NB4 (cell line): ENCODE measurements around the gene PFN1.
A peak's percentile ranks its signal among the peaks of the same experiment; 100 is the strongest.

ENCODE experiments used
- POLR2A ChIP-seq: IDR thresholded peaks from 2 replicates; pipeline ENCODE4 v1.6.1; 2011; ENCODE audit warnings: mild to moderate bottlenecking; ENCODE audit not compliant: insufficient read length; ENCODE audit errors: extremely low read depth
- TF ChIP-seq, protein P1 (sequence below): IDR thresholded peaks from one replicate; pipeline ENCODE4 v1.5.1; 2012; ENCODE audit warnings: low read depth, low read length

DNA sequence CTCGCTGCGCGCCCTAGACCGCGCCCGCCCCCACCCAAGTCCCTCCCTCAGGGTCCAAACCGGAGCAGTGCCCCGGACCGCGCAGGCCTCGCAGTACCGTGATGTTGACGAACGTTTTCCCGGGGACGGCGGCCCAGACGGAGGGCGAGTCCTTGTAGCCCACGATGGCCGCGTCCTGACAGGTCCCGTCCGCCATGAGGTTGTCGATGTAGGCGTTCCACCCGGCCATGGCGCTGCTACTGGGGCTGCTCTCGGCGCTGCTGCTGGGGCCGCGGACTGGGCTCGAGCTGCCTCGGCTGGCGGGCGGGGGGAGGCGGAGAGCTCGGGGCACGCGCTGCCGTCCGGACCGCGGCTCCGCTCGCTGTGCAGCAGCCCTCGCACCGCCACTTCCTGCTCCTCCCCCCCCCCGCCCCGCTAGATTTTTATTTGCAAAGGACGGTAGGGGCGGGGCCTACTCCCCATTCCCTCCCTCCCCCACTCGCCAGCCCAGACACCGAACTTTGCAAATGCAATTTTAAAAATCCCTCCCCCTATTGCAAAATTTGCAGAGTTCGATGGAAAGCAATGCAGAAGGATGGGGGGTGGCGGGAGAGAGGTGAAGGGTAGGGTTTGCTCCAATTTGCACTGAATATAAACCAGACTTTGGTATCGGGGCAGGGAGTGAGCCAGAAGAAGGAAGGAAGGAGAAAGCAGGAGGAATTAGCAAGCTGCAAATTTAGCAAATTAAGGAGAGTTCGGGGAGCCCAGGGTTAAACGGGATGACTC lies at the start of gene PFN1:
- TF ChIP-seq, protein P1, sequence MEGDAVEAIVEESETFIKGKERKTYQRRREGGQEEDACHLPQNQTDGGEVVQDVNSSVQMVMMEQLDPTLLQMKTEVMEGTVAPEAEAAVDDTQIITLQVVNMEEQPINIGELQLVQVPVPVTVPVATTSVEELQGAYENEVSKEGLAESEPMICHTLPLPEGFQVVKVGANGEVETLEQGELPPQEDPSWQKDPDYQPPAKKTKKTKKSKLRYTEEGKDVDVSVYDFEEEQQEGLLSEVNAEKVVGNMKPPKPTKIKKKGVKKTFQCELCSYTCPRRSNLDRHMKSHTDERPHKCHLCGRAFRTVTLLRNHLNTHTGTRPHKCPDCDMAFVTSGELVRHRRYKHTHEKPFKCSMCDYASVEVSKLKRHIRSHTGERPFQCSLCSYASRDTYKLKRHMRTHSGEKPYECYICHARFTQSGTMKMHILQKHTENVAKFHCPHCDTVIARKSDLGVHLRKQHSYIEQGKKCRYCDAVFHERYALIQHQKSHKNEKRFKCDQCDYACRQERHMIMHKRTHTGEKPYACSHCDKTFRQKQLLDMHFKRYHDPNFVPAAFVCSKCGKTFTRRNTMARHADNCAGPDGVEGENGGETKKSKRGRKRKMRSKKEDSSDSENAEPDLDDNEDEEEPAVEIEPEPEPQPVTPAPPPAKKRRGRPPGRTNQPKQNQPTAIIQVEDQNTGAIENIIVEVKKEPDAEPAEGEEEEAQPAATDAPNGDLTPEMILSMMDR = no peak
- TF ChIP-seq POLR2A = peak; percentile 54
